GM21381 (cell line): ENCODE data around the gene MAN1A2.

ENCODE experiments used
- ATAC-seq: cut with Tn5 transposase; IDR thresholded peaks from one replicate; pipeline ENCODE4 v1.9.1; 2021; ENCODE audit warnings: mild to moderate bottlenecking, moderate library complexity; ENCODE audit not compliant: unreplicated experiment

Gene MAN1A2

GRCh38 chr1:117481410-117481809 lies 114.2 kb downstream of the MAN1A2 start:
- no peak for ATAC-seq

- no peak for ATAC-seq
These were observed 126.7 kb downstream of the MAN1A2 start for GRCh38 chr1:117493906-117494305.

- ATAC-seq = no peak
These were observed 127.8 kb downstream of the MAN1A2 start for GRCh38 chr1:117495068-117495467.

- no peak for ATAC-seq
These were observed 131.8 kb downstream of the MAN1A2 start for GRCh38 chr1:117499071-117499470.

GRCh38 chr1:117500584-117500983 lies 133.3 kb downstream of the MAN1A2 start:
- ATAC-seq = no peak

GRCh38 chr1:117501281-117501680 lies 134.0 kb downstream of the MAN1A2 start:
- no peak for ATAC-seq

GRCh38 chr1:117511273-117511672 lies 144.0 kb downstream of the MAN1A2 start:
- ATAC-seq = no peak

DNA sequence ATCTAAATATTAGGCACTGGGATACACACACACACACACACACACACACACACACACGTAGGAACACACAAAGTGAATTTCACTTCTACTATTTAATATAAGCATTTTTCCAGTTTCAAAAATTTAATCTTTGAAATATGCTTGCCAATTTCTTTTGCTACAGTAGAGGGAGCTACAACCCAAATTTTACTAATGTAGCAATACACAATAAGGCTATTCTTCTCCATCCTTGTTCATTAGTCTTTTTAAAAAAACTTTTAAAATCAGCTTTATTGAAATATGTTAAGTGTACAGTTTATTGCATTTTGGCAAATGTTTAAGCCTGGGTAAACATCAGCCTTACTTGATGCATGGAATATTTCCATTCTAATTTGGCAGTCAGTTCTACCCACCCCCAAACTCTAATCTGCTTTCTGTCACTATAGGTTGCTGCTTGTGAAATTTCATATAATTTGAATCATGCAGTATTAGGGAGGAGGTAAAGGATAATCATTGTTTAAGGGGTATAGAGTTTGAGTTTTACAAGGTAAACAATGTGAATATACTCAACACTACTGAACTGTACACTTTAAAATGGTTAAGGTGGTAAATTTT lies 145.6 kb downstream of the MAN1A2 start:
- ATAC-seq = no peak

- no peak for ATAC-seq
These were observed 155.9 kb downstream of the MAN1A2 start for GRCh38 chr1:117523111-117523510.

- ATAC-seq = no peak
These were observed 159.8 kb downstream of the MAN1A2 start for GRCh38 chr1:117527074-117527473.

DNA sequence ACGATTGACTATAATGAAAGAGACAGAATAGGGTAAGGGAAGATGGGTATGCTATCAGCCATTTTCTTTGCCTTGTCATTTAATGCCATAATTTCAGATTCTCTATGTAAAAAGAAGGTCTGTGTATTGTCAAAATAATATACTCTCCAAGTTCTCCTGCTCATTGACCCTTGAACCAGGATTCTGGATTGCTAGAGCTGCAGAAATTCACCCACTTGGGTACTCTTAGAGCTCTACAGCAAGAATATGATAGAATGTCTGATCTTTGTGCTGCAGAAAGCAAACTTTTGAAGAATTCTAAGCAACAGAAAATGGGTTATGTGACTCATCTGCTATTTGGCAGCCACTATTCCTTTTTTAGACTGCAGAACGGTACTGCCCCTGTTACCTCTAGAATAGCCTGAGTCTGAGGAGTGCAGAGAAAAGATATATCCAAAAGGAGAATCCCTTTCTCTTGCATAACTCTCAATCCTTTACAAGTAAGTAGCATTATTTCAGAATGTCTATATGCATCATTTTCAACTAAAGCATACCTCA lies 160.4 kb downstream of the MAN1A2 start:
- no peak for ATAC-seq

- no peak for ATAC-seq
These were observed 162.4 kb downstream of the MAN1A2 start for GRCh38 chr1:117529683-117530082.

- no peak for ATAC-seq
These were observed 164.0 kb downstream of the MAN1A2 start for GRCh38 chr1:117531222-117531621.

DNA sequence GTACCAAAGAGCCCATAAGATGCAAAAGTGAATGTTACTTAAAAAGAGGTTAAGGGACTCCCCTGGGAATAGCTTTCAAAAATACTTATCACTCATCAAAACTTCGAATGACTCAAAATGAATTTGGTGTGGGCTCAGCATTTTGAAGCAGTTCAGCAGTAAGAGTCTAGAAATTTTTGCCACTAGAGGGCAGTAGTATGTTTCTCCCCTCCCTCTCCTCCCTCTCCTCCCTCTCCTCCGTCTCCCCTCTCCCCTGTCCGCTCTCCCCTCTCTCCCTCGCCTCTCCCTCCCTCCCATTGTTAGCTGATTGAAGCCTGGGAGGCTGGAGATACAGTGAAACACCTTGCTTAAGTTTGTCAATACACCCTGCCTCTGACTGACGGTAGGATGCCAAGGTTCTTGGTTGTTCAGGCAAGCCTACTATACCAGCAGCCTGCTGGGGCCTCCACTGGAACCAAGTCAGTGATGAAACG lies 167.8 kb downstream of the MAN1A2 start:
- ATAC-seq = peak; percentile 79

GRCh38 chr1:117535821-117536220 lies 168.6 kb downstream of the MAN1A2 start:
- no peak for ATAC-seq

GRCh38 chr1:117537291-117537920 lies 170.2 kb downstream of the MAN1A2 start:
- ATAC-seq = no peak

GRCh38 chr1:117540532-117540931 lies 173.3 kb downstream of the MAN1A2 start:
- ATAC-seq = no peak

- ATAC-seq = no peak
These were observed 173.8 kb downstream of the MAN1A2 start for GRCh38 chr1:117541003-117541402.

DNA sequence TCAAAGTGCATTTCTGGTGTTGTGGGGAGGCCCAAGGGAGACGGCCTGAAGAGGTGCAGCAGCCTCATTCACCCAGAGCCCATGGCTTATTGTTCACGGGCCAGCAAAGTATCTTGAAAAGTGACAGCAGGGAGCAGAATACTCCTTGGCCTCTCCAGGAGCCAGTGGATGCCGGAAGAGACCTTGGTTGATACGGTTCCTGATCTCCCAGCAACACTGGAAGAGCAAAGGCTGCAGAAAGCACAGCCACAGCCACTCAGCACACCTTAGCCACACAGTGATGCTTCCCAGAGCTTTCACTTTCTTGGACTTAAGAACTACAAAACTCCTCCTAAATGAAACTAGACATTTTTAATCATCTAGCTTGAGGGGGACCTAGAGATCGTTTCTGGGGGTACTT lies 174.3 kb downstream of the MAN1A2 start:
- ATAC-seq = no peak

DNA sequence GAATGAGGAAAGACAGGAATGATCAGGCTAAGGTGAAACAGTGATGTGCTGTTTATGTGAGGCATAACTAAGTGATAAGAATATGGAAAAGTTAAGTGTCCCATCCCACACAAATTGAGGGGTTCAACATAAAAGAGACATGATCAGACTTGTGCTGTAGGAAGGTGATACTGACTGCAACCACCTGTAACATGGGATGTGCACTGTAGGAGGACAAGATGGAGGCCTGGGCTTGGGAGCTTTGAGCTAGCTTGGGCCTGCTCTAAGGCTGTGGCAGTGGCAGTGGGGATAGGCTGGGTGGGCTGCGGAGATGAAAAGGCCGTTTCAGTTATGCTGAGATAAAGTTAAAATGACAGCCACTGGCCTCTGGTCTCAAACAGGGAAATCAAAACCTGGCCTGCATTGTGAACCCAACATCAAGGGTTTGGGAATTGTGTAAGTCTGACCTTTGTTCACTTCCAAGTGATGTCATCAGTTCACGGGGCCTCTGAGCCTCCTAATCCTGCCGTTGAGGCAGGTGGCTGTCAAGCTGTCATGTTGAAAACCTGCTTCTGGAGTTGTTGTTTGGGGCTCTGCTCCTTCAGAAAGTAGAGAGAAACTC lies 177.4 kb downstream of the MAN1A2 start:
- no peak for ATAC-seq

DNA sequence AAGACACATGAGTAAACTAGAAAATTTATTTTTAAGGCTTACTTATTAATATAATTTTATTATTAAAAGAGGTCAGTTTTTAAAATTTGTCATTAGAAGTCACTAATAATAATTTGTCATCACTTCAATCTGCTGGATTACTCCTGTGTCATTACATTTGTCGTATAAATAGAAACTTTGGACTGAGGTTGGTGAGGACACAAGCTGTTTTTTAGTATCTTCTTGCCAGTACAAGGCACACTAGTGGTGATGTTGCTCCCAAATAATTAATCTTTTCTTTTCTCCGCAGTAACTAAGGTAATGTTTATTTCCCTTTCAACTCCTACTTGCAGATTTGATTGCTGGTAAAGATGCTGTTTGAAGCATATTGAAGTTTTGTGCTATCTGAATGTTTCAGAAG lies 179.2 kb downstream of the MAN1A2 start:
- no peak for ATAC-seq

GRCh38 chr1:117553471-117553870 lies 186.2 kb downstream of the MAN1A2 start:
- ATAC-seq = no peak
